ENCODE data around the gene KRT76.

KRT76 gene

GRCh38 chr12:52722680-52723079 is 54.5 kb downstream of the KRT76 start:
- DNase-seq: no peak

GRCh38 chr12:52721838-52722470 is 55.2 kb downstream of the KRT76 start:
- no peak for DNase-seq

DNA sequence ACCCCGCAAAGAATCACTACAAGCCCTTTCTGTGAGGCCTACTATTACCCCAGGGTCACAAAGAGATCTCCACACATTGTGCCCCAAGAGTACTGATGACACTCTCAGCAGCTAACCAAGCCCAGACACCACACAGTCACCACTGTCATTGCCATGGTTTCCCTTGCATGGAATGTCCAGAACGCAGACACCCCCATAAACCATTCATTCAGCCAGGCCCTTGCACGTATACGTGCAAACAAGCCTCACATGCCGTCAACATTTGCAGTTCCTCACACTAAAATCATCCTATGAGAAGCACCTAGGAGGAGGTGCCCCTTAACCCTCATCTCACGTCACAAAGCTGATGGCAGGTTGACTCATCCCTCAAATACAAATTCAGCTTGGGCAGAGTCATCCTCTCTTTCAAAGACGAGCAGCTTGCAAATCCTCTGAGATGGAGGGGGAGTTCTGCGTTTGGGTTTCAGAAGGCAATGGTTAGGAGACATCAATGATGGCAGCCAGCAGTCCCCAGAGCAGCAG is 56.7 kb downstream of the KRT76 start:
- no peak for DNase-seq
